ENCODE measurements around the gene UNC5C. TPM values are rescaled to one million over a fixed set of nuclear protein-coding genes. Genes with fewer than 3 reads are reported as not detected.

The UNC5C gene
- total and polyA plus RNA-seq, 4 experiments from 2014 or later, result not detected

- Mint-ChIP-seq H3K27ac (no peak overlapping the region), H3K27me3 (no peaks in the 10 kb centered on the region), H3K9me3 (peaks cover 0 to 2% (median 0%) of the 10 kb centered on the region in 8 donors), H3K4me3 (no peak overlapping the region), H3K4me1 (peaks cover 10 to 20% (median 16%) of the 10 kb centered on the region in 4 donors), H3K36me3 (no peaks in the 10 kb centered on the region)
- intact Hi-C loops (cut with micrococcal nuclease), result no loop called here
- no peaks in the 10 kb centered on the region for H3K9me3 ChIP-seq (ENCODE audit: control insufficient read depth in 1 of 2, low read length in 2 of 2)
- CTCF ChIA-PET (ENCODE audit: partially characterized antibody), result no interaction called here
- peaks cover 40% of the 10 kb centered on the region for H3K4me1 ChIP-seq (ENCODE audit: insufficient read depth, low read length)
- no peak overlapping the region for H3K27ac ChIP-seq (ENCODE audit: low read depth, low read length)
- POLR2A ChIA-PET (ENCODE audit: partially characterized antibody), result no interaction called here
- H3K4me3 ChIP-seq (ENCODE audit: low read length in 2 of 2), result no peak overlapping the region
- DNase-seq, result no peak
- no peaks in the 10 kb centered on the region for H3K27me3 ChIP-seq (ENCODE audit: insufficient read depth, low read length)
- no peaks in the 10 kb centered on the region for H3K36me3 ChIP-seq (ENCODE audit: insufficient read depth, low read length)
These were observed 260.2 kb downstream of the UNC5C start for GRCh38 chr4:95288552-95288951.

- no peaks in the 10 kb centered on the region for H3K9me3 ChIP-seq (ENCODE audit: control insufficient read depth in 1 of 2, low read length in 2 of 2)
- no peaks in the 10 kb centered on the region for H3K36me3 ChIP-seq (ENCODE audit: insufficient read depth, low read length)
- intact Hi-C loops (cut with micrococcal nuclease), result no loop called here
- Mint-ChIP-seq H3K27ac (no peak overlapping the region), H3K36me3 (no peaks in the 10 kb centered on the region), H3K27me3 (no peaks in the 10 kb centered on the region), H3K4me3 (no peak overlapping the region), H3K9me3 (peaks cover 0 to 10% (median 6%) of the 10 kb centered on the region in 8 donors), H3K4me1 (peaks cover 0 to 10% (median 6%) of the 10 kb centered on the region in 4 donors)
- no peak overlapping the region for H3K27ac ChIP-seq (ENCODE audit: low read depth, low read length)
- POLR2A ChIA-PET (ENCODE audit: partially characterized antibody), result no interaction called here
- DNase-seq, result no peak
- H3K4me1 ChIP-seq (ENCODE audit: insufficient read depth, low read length), result peaks cover 23% of the 10 kb centered on the region
- no peak overlapping the region for H3K4me3 ChIP-seq (ENCODE audit: low read length in 2 of 2)
- H3K27me3 ChIP-seq (ENCODE audit: insufficient read depth, low read length), result no peaks in the 10 kb centered on the region
- CTCF ChIA-PET (ENCODE audit: partially characterized antibody), result no interaction called here
These were observed 263.0 kb downstream of the UNC5C start for GRCh38 chr4:95285797-95286196.

GRCh38 chr4:95284655-95285054 is 264.1 kb downstream of the UNC5C start:
- Mint-ChIP-seq H3K4me1 (peaks cover 0 to 3% (median 2%) of the 10 kb centered on the region in 4 donors), H3K36me3 (no peaks in the 10 kb centered on the region), H3K9me3 (peaks cover 0 to 12% (median 6%) of the 10 kb centered on the region in 8 donors), H3K27me3 (no peaks in the 10 kb centered on the region), H3K4me3 (no peak overlapping the region), H3K27ac (no peak overlapping the region)
- no peak for DNase-seq
- no peaks in the 10 kb centered on the region for H3K36me3 ChIP-seq (ENCODE audit: insufficient read depth, low read length)
- no peaks in the 10 kb centered on the region for H3K27me3 ChIP-seq (ENCODE audit: insufficient read depth, low read length)
- peaks cover 11% of the 10 kb centered on the region for H3K4me1 ChIP-seq (ENCODE audit: insufficient read depth, low read length)
- no peak overlapping the region for H3K4me3 ChIP-seq (ENCODE audit: low read length in 2 of 2)
- intact Hi-C loops (cut with micrococcal nuclease), result no loop called here
- no peaks in the 10 kb centered on the region for H3K9me3 ChIP-seq (ENCODE audit: control insufficient read depth in 1 of 2, low read length in 2 of 2)
- ChIA-PET CTCF (ENCODE audit: partially characterized antibody) (no interaction called here), POLR2A (ENCODE audit: partially characterized antibody) (no interaction called here)
- no peak overlapping the region for H3K27ac ChIP-seq (ENCODE audit: low read depth, low read length)

- no peaks in the 10 kb centered on the region for H3K4me1 ChIP-seq (ENCODE audit: insufficient read depth, low read length)
- DNase-seq, result no peak
- Mint-ChIP-seq H3K4me1 (no peaks in the 10 kb centered on the region), H3K4me3 (no peak overlapping the region), H3K9me3 (peaks cover 0 to 12% (median 6%) of the 10 kb centered on the region in 8 donors), H3K27me3 (no peaks in the 10 kb centered on the region), H3K27ac (no peak overlapping the region), H3K36me3 (no peaks in the 10 kb centered on the region)
- H3K4me3 ChIP-seq (ENCODE audit: low read length in 2 of 2), result no peak overlapping the region
- ChIA-PET POLR2A (ENCODE audit: partially characterized antibody) (no interaction called here), CTCF (ENCODE audit: partially characterized antibody) (no interaction called here)
- no peaks in the 10 kb centered on the region for H3K27me3 ChIP-seq (ENCODE audit: insufficient read depth, low read length)
- no peaks in the 10 kb centered on the region for H3K9me3 ChIP-seq (ENCODE audit: control insufficient read depth in 1 of 2, low read length in 2 of 2)
- no peak overlapping the region for H3K27ac ChIP-seq (ENCODE audit: low read depth, low read length)
- intact Hi-C loops (cut with micrococcal nuclease), result no loop called here
- H3K36me3 ChIP-seq (ENCODE audit: insufficient read depth, low read length), result no peaks in the 10 kb centered on the region
These were observed 265.5 kb downstream of the UNC5C start for GRCh38 chr4:95283320-95283719.

- ChIA-PET POLR2A (ENCODE audit: partially characterized antibody) (no interaction called here), CTCF (ENCODE audit: partially characterized antibody) (no interaction called here)
- Histone ChIP-seq H3K27ac (ENCODE audit: low read depth, low read length) (no peak overlapping the region), H3K9me3 (ENCODE audit: control insufficient read depth in 1 of 2, low read length in 2 of 2) (no peaks in the 10 kb centered on the region), H3K4me1 (ENCODE audit: insufficient read depth, low read length) (no peaks in the 10 kb centered on the region), H3K36me3 (ENCODE audit: insufficient read depth, low read length) (no peaks in the 10 kb centered on the region), H3K4me3 (ENCODE audit: low read length in 2 of 2) (no peak overlapping the region), H3K27me3 (ENCODE audit: insufficient read depth, low read length) (no peaks in the 10 kb centered on the region)
- H3K4me1 Mint-ChIP-seq, result no peaks in the 10 kb centered on the region
- peaks cover 0 to 2% of the 10 kb centered on the region in 2 donors for H3K27me3 Mint-ChIP-seq
- intact Hi-C loops (cut with micrococcal nuclease), result no loop called here
- H3K9me3 Mint-ChIP-seq, result peaks cover 0 to 4% (median 0%) of the 10 kb centered on the region in 8 donors
- no peak overlapping the region for H3K4me3 Mint-ChIP-seq
- no peaks in the 10 kb centered on the region for H3K36me3 Mint-ChIP-seq
- DNase-seq, result no peak
- H3K27ac Mint-ChIP-seq, result no peak overlapping the region
These were observed 276.0 kb downstream of the UNC5C start for GRCh38 chr4:95272797-95273196.

- DNase-seq, result no peak
- H3K27ac ChIP-seq (ENCODE audit: low read depth, low read length), result no peak overlapping the region
- Mint-ChIP-seq H3K36me3 (no peaks in the 10 kb centered on the region), H3K27ac (no peak overlapping the region), H3K27me3 (peaks cover 0 to 2% of the 10 kb centered on the region in 2 donors), H3K9me3 (peaks cover 0 to 4% (median 0%) of the 10 kb centered on the region in 8 donors), H3K4me1 (no peaks in the 10 kb centered on the region), H3K4me3 (no peak overlapping the region)
- intact Hi-C loops (cut with micrococcal nuclease), result no loop called here
- ChIA-PET POLR2A (ENCODE audit: partially characterized antibody) (no interaction called here), CTCF (ENCODE audit: partially characterized antibody) (no interaction called here)
- H3K36me3 ChIP-seq (ENCODE audit: insufficient read depth, low read length), result no peaks in the 10 kb centered on the region
- H3K4me3 ChIP-seq (ENCODE audit: low read length in 2 of 2), result no peak overlapping the region
- H3K9me3 ChIP-seq (ENCODE audit: control insufficient read depth in 1 of 2, low read length in 2 of 2), result no peaks in the 10 kb centered on the region
- no peaks in the 10 kb centered on the region for H3K4me1 ChIP-seq (ENCODE audit: insufficient read depth, low read length)
- no peaks in the 10 kb centered on the region for H3K27me3 ChIP-seq (ENCODE audit: insufficient read depth, low read length)
These were observed 276.7 kb downstream of the UNC5C start for GRCh38 chr4:95272036-95272435.

GRCh38 chr4:95268819-95269565 is 279.8 kb downstream of the UNC5C start:
- ChIA-PET CTCF (ENCODE audit: partially characterized antibody) (no interaction called here), POLR2A (ENCODE audit: partially characterized antibody) (no interaction called here)
- Mint-ChIP-seq H3K27ac (no peak overlapping the region), H3K27me3 (no peaks in the 10 kb centered on the region), H3K9me3 (peaks cover 0 to 3% (median 0%) of the 10 kb centered on the region in 8 donors), H3K4me3 (no peak overlapping the region), H3K4me1 (no peaks in the 10 kb centered on the region), H3K36me3 (no peaks in the 10 kb centered on the region)
- no peaks in the 10 kb centered on the region for H3K36me3 ChIP-seq (ENCODE audit: insufficient read depth, low read length)
- no peaks in the 10 kb centered on the region for H3K27me3 ChIP-seq (ENCODE audit: insufficient read depth, low read length)
- H3K4me3 ChIP-seq (ENCODE audit: low read length in 2 of 2), result no peak overlapping the region
- H3K27ac ChIP-seq (ENCODE audit: low read depth, low read length), result no peak overlapping the region
- H3K4me1 ChIP-seq (ENCODE audit: insufficient read depth, low read length), result no peaks in the 10 kb centered on the region
- no peaks in the 10 kb centered on the region for H3K9me3 ChIP-seq (ENCODE audit: control insufficient read depth in 1 of 2, low read length in 2 of 2)
- DNase-seq, result no peak
- intact Hi-C loops (cut with micrococcal nuclease), result no loop called here

All from CD4-positive, alpha-beta memory T cell (primary cell).